Upper lobe of left lung (tissue), 4 donors: ENCODE results near the gene CRHR2.

Experiments used
- EP300 ChIP-seq, 4 donors: sonication (generic); formaldehyde crosslinking; IDR thresholded peaks; one replicate each; pipeline ENCODE4 v1.5.1; 2017; ENCODE audit warnings: antibody characterized with exemption in 4 of 4, control low read depth in 2 of 4
- TF ChIP-seq, protein P1 (sequence below), 6 experiments: fragments of 450-650 bp in 4 of 6; fragments of 200-600 bp in 2 of 6; sonication (generic) in 2 of 6; IDR thresholded peaks; one replicate each; pipeline ENCODE4 v1.5.1; 2016 to 2019; ENCODE audit warnings: antibody characterized with exemption in 6 of 6

DNA sequence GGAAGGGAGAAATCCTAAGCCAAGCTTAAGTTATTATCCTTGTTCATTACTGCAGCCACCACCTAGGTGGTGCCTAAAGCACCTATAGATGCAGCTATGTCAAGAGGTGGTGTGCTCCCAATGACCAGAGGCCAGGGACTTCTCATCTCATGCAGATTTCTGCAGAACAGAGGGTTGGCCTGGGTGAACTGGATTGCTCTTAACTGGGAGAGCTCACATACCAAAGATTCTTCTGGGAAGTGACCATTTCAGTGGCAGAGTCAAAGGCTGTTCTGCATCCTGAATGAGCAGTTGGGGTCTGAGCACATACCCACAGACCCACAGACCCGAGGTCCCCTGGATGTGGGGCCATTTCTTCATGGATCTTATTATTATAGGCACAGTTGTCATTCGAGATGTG, 2.1 kb upstream of the CRHR2 start:
- TF ChIP-seq, protein P1, sequence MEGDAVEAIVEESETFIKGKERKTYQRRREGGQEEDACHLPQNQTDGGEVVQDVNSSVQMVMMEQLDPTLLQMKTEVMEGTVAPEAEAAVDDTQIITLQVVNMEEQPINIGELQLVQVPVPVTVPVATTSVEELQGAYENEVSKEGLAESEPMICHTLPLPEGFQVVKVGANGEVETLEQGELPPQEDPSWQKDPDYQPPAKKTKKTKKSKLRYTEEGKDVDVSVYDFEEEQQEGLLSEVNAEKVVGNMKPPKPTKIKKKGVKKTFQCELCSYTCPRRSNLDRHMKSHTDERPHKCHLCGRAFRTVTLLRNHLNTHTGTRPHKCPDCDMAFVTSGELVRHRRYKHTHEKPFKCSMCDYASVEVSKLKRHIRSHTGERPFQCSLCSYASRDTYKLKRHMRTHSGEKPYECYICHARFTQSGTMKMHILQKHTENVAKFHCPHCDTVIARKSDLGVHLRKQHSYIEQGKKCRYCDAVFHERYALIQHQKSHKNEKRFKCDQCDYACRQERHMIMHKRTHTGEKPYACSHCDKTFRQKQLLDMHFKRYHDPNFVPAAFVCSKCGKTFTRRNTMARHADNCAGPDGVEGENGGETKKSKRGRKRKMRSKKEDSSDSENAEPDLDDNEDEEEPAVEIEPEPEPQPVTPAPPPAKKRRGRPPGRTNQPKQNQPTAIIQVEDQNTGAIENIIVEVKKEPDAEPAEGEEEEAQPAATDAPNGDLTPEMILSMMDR (IDR thresholded peaks at IDR 0.05) = no peak
- no peak for TF ChIP-seq EP300 (IDR thresholded peaks at IDR 0.05)
